HCT116 (cell line): ENCODE measurements around the gene ATP2A3. TPM values are rescaled to one million over a fixed set of nuclear protein-coding genes. Genes with fewer than 3 reads are reported as not detected.

Experiments used
- ATAC-seq: fragments of 200-7000 bp; cut with Tn5 transposase; 2 replicates; pipeline ENCODE4 v1.9.1; 2020; ENCODE audit warnings: mild to moderate bottlenecking, moderate library complexity
- BruUV-seq: library from RNA; stranded (reverse); fragments of 400-500 nt; replicated peaks from 2 replicates; lab custom pipeline; 2021; lab: Mats Ljungman, UMichigan
- CTCF ChIA-PET: fragments of 300-600 bp; sonication (Branson Sonifier 250); formaldehyde crosslinking; loops from one replicate; lab custom pipeline; 2021; ENCODE audit warnings: antibody characterized with exemption; lab: Charles Lee
- POLR2A ChIA-PET: fragments of 300-600, 350-600 bp; sonication (Branson Sonifier 250); formaldehyde crosslinking; loops from one replicate; lab custom pipeline; 2021; ENCODE audit warnings: antibody characterized with exemption; lab: Charles Lee
- RAD21 ChIA-PET, 2 experiments: fragments of 300-600 bp; sonication (Branson Sonifier 250); formaldehyde crosslinking; loops; one replicate each; lab custom pipeline; 2023; ENCODE audit warnings: low total read pairs in 2 of 2; ENCODE audit not compliant: uncharacterized antibody in 2 of 2, unreplicated experiment in 2 of 2, low non-redundant PET in 1 of 2; lab: Charles Lee
- DNase-seq: peaks from one replicate; pipeline ENCODE4 v3.0.0-alpha.2; 2010; ENCODE audit warnings: low read depth, low spot score
- H2AFZ ChIP-seq: fragments of 200-600 bp; shearing (Covaris generic), sonication (generic); 2 replicates; pipeline ENCODE4 v1.6.1; 2017; ENCODE audit warnings: low read depth, mixed run types, mixed read lengths, antibody characterized with exemption, low read length; ENCODE audit not compliant: poor library complexity, severe bottlenecking
- H3K27ac ChIP-seq: 2 replicates; pipeline ENCODE4 v1.5.1; 2012; ENCODE audit warnings: low read depth, low read length
- H3K27me3 ChIP-seq: fragments of 200-600 bp; sonication (generic); 2 replicates; pipeline ENCODE4 v1.6.1; 2016; ENCODE audit warnings: mixed run types, low read length, mixed read lengths; ENCODE audit not compliant: insufficient read depth
- H3K36me3 ChIP-seq, 2 experiments: fragments of 200-500 bp in 1 of 2; fragments of 200-600 bp in 1 of 2; sonication (Bioruptor generic) in 1 of 2; sonication (generic) in 1 of 2; 2 replicates each; pipeline versions ENCODE4 v1.5.1 to v1.6.1; 2014 to 2016; ENCODE audit warnings: low read length in 2 of 2, inconsistent platforms in 1 of 2, mixed read lengths in 1 of 2, mixed run types in 1 of 2; ENCODE audit not compliant: insufficient read depth in 2 of 2, control insufficient read depth in 1 of 2
- H3K4me1 ChIP-seq, 2 experiments: fragments of 200-600 bp in 1 of 2; sonication (generic) in 1 of 2; 2 replicates each; pipeline versions ENCODE4 v1.5.1 to v1.6.1; 2012 to 2017; ENCODE audit warnings: low read length in 2 of 2, inconsistent platforms in 1 of 2, mild to moderate bottlenecking in 1 of 2, mixed read lengths in 1 of 2, mixed run types in 1 of 2, moderate library complexity in 1 of 2; ENCODE audit not compliant: insufficient read depth in 2 of 2, control insufficient read depth in 1 of 2
- H3K4me2 ChIP-seq: fragments of 200-600 bp; sonication (generic); 2 replicates; pipeline ENCODE4 v1.6.1; 2017; ENCODE audit warnings: mixed run types, low read length, mixed read lengths
- H3K4me3 ChIP-seq, 2 experiments: fragments of 200-600 bp in 1 of 2; sonication (generic) in 1 of 2; replicated peaks in 1 of 2; 2 replicates each; pipeline ENCODE4 v1.5.1; 2011 to 2016; ENCODE audit warnings: low read length in 2 of 2, control low read depth in 1 of 2, low read depth in 1 of 2, mild to moderate bottlenecking in 1 of 2, mixed read lengths in 1 of 2, mixed run types in 1 of 2
- H3K79me2 ChIP-seq: fragments of 200-600 bp; sonication (generic); 2 replicates; pipeline ENCODE4 v1.6.1; 2017; ENCODE audit warnings: mild to moderate bottlenecking, mixed run types, low read length, moderate library complexity, mixed read lengths; ENCODE audit not compliant: insufficient read depth
- H3K9ac ChIP-seq: fragments of 200-600 bp; sonication (generic); 2 replicates; pipeline ENCODE4 v1.6.1; 2016; ENCODE audit warnings: low read length, mixed read lengths
- H3K9me2 ChIP-seq: fragments of 200-600 bp; sonication (generic), shearing (Covaris generic); 2 replicates; pipeline ENCODE4 v1.6.1; 2017; ENCODE audit warnings: mixed run types, mild to moderate bottlenecking, moderate library complexity; ENCODE audit not compliant: insufficient read depth
- H3K9me3 ChIP-seq, 2 experiments: fragments of 200-500 bp in 1 of 2; fragments of 200-600 bp in 1 of 2; sonication (Bioruptor generic) in 1 of 2; sonication (generic) in 1 of 2; 2 replicates each; pipeline ENCODE4 v1.6.1; 2014 to 2017; ENCODE audit warnings: low read length in 2 of 2, mixed read lengths in 2 of 2, inconsistent platforms in 1 of 2, low read depth in 1 of 2, mild to moderate bottlenecking in 1 of 2, mixed run types in 1 of 2, moderate library complexity in 1 of 2; ENCODE audit not compliant: control insufficient read depth in 1 of 2, insufficient read depth in 1 of 2
- H4K20me1 ChIP-seq: fragments of 200-600 bp; sonication (generic), shearing (Covaris generic); 2 replicates; pipeline ENCODE4 v1.6.1; 2017; ENCODE audit warnings: mixed run types, mild to moderate bottlenecking, moderate library complexity; ENCODE audit not compliant: insufficient read depth
- ELF1 ChIP-seq: IDR thresholded peaks from 2 replicates; pipeline ENCODE4 v1.6.1; 2012; ENCODE audit warnings: low read depth, borderline replicate concordance
- EZH2phosphoT487 ChIP-seq: fragments of 200-600 bp; IDR thresholded peaks from 2 replicates; pipeline ENCODE4 v1.6.1; 2018; ENCODE audit warnings: antibody characterized with exemption, borderline replicate concordance
- FOSL1 ChIP-seq: IDR thresholded peaks from 2 replicates; pipeline ENCODE4 v1.6.1; 2012; ENCODE audit warnings: low read depth
- JUND ChIP-seq: IDR thresholded peaks from 2 replicates; pipeline ENCODE4 v1.6.1; 2012
- POLR2A ChIP-seq: IDR thresholded peaks from 2 replicates; pipeline ENCODE4 v1.7.0; 2011; ENCODE audit warnings: borderline replicate concordance; ENCODE audit not compliant: insufficient read depth, insufficient read length; ENCODE audit errors: extremely low read depth
- POLR2AphosphoS5 ChIP-seq: IDR thresholded peaks from 2 replicates; pipeline ENCODE4 v1.6.1; 2011; ENCODE audit warnings: mild to moderate bottlenecking, low read depth, low read length, moderate library complexity
- REST ChIP-seq: IDR thresholded peaks from 2 replicates; pipeline ENCODE4 v1.6.1; 2012; ENCODE audit warnings: low read depth
- SIN3A ChIP-seq: IDR thresholded peaks from 2 replicates; pipeline ENCODE4 v1.6.1; 2012; ENCODE audit warnings: low read depth
- SP1 ChIP-seq: IDR thresholded peaks from 2 replicates; pipeline ENCODE4 v1.6.1; 2012; ENCODE audit warnings: low read depth
- SRF ChIP-seq: IDR thresholded peaks from 2 replicates; pipeline ENCODE4 v1.6.1; 2012; ENCODE audit warnings: low read depth
- TCF7L2 ChIP-seq: IDR thresholded peaks from 2 replicates; pipeline ENCODE4 v1.7.0; 2011; ENCODE audit warnings: borderline replicate concordance, inconsistent platforms; ENCODE audit not compliant: insufficient read depth, insufficient read length; ENCODE audit errors: extremely low read depth
- YY1 ChIP-seq: IDR thresholded peaks from 2 replicates; pipeline ENCODE4 v1.6.1; 2011; ENCODE audit warnings: low read length, low read depth, moderate library complexity, mild to moderate bottlenecking; ENCODE audit not compliant: insufficient replicate concordance; ENCODE audit errors: extremely low read depth
- ZBTB33 ChIP-seq: IDR thresholded peaks from 2 replicates; pipeline ENCODE4 v1.6.1; 2011; ENCODE audit warnings: mild to moderate bottlenecking, low read length, moderate library complexity; ENCODE audit not compliant: insufficient replicate concordance; ENCODE audit errors: extremely low read depth
- intact Hi-C: fragments of 100-400 bp; cut with micrococcal nuclease; formaldehyde crosslinking; loops from 2 replicates; pipeline ENCODE4 v1.10.0; 2022
- total RNA-seq: library from RNA; stranded (reverse); gene quantifications from one replicate; pipeline ENCODE4 v1.2.1, GENCODE V29; 2021; ENCODE audit not compliant: unreplicated experiment
- TF ChIP-seq, protein P1 (sequence below): IDR thresholded peaks from 2 replicates; pipeline ENCODE4 v1.6.1; 2012
- TF ChIP-seq, protein P2 (sequence below), 3 experiments: fragments of 200-600 bp in 1 of 3; sonication (generic) in 1 of 3; IDR thresholded peaks in 2 of 3; conservative IDR thresholded peaks in 1 of 3; 2 replicates each; pipeline ENCODE4 v1.5.1; 2012 to 2017; ENCODE audit warnings: low read depth in 2 of 3, low read length in 2 of 3, antibody characterized with exemption in 1 of 3, borderline replicate concordance in 1 of 3, control low read depth in 1 of 3, mild to moderate bottlenecking in 1 of 3, mixed read lengths in 1 of 3, mixed run types in 1 of 3, moderate library complexity in 1 of 3; ENCODE audit not compliant: insufficient read depth in 1 of 3

The ATP2A3 gene
- total RNA-seq, 1 experiment from 2014 or later, result 23.1 TPM

DNA sequence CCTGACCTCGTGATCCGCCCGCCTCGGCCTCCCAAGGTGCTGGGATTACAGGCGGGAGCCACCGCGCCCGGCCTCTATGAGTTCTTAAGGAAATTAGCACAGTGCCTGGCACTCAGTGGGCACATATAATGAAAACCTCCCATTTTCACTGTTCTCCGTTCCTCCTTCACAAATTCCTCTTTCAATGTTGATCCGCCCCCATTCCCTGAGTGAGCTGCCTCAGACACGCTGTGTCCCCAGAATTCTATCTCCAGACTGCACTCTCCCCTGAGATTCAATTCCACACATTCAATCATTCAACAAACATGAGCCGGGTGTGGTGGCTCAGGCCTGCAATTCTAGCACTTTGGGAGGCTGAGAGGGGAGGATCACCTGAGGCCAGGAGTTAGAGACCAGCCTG, 55.0 kb downstream of the ATP2A3 start:
- DNase-seq (no peak), ATAC-seq (no peak)
- Histone ChIP-seq H3K36me3 (no peaks in the 10 kb centered on the region), H3K79me2 (no peaks in the 10 kb centered on the region), H3K4me2 (no peak overlapping the region), H3K4me1 (peaks cover 0 to 8% of the 10 kb centered on the region in 2 experiments; a peak in 2 of 4 replicates), H4K20me1 (no peaks in the 10 kb centered on the region), H3K4me3 (no peak overlapping the region), H3K27me3 (no peaks in the 10 kb centered on the region)
- no TSS peak for BruUV-seq
- CTCF ChIA-PET, result no interaction called here
- POLR2A ChIA-PET, result no interaction called here
- TF ChIP-seq TCF7L2, result no peak
- TF ChIP-seq ELF1, result no peak
- TF ChIP-seq SP1, result no peak
- TF ChIP-seq, protein P1, sequence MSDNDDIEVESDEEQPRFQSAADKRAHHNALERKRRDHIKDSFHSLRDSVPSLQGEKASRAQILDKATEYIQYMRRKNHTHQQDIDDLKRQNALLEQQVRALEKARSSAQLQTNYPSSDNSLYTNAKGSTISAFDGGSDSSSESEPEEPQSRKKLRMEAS, result no peak
- no peak for TF ChIP-seq ZBTB33
- TF ChIP-seq EZH2phosphoT487, result no peak
- no peak for TF ChIP-seq YY1
- no peak for TF ChIP-seq JUND
- no peak for TF ChIP-seq FOSL1
- TF ChIP-seq SRF, result no peak
- TF ChIP-seq POLR2A, result no peak
- no peak for TF ChIP-seq POLR2AphosphoS5
- TF ChIP-seq REST, result no peak
- TF ChIP-seq, protein P2, sequence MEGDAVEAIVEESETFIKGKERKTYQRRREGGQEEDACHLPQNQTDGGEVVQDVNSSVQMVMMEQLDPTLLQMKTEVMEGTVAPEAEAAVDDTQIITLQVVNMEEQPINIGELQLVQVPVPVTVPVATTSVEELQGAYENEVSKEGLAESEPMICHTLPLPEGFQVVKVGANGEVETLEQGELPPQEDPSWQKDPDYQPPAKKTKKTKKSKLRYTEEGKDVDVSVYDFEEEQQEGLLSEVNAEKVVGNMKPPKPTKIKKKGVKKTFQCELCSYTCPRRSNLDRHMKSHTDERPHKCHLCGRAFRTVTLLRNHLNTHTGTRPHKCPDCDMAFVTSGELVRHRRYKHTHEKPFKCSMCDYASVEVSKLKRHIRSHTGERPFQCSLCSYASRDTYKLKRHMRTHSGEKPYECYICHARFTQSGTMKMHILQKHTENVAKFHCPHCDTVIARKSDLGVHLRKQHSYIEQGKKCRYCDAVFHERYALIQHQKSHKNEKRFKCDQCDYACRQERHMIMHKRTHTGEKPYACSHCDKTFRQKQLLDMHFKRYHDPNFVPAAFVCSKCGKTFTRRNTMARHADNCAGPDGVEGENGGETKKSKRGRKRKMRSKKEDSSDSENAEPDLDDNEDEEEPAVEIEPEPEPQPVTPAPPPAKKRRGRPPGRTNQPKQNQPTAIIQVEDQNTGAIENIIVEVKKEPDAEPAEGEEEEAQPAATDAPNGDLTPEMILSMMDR (IDR thresholded peaks at IDR 0.05 in 2 of 3, conservative IDR thresholded peaks at IDR 0.05 in 1 of 3; ENCODE audit: borderline replicate concordance in 1 of 3, insufficient read depth in 1 of 3, low read depth in 2 of 3, low read length in 2 of 3), result no peak
- TF ChIP-seq SIN3A, result no peak
- TF ChIP-seq, all 23 proteins: peak for 0
- RAD21 ChIA-PET, result no interaction called here
- Histone ChIP-seq H3K27ac (no peak overlapping the region), H3K9me3 (no peaks in the 10 kb centered on the region), H2AFZ (no peak overlapping the region), H3K9ac (no peak overlapping the region), H3K9me2 (no peaks in the 10 kb centered on the region)
- intact Hi-C loops, result loop anchor here (5.0 kb wide), 1 partner anchor 172 kb away; no protein-coding TSS in a partner anchor
